Peyer's patch (tissue), 4 donors: ENCODE measurements around the gene SNX3.

Experiments used
- CTCF ChIP-seq, 6 experiments: fragments of 450-650 bp in 4 of 6; fragments of 200-600 bp in 2 of 6; sonication (generic) in 1 of 6; IDR thresholded peaks; one replicate each; pipeline ENCODE4 v1.5.1; 2017 to 2019; ENCODE audit warnings: antibody characterized with exemption in 6 of 6, mild to moderate bottlenecking in 3 of 6, moderate library complexity in 1 of 6
- POLR2A ChIP-seq, 2 donors: fragments of 450-650 bp; IDR thresholded peaks; one replicate each; pipeline ENCODE4 v1.5.1; 2017; ENCODE audit warnings: antibody characterized with exemption in 2 of 2, mild to moderate bottlenecking in 2 of 2, moderate library complexity in 2 of 2

- TF ChIP-seq CTCF (IDR thresholded peaks at IDR 0.05) (no peak), POLR2A (IDR thresholded peaks at IDR 0.05) (no peak)
These were observed 95.8 kb downstream of the SNX3 start for GRCh38 chr6:108164815-108165706.
